PC-9 (cell line): ENCODE data around the gene SLC9A3. TPM values are rescaled to one million over a fixed set of nuclear protein-coding genes. Genes with fewer than 3 reads are reported as not detected.
A peak's percentile ranks its signal among the peaks of the same experiment; 100 is the strongest.
"Not testable (repeated sequence)": the region's sequence is repeated elsewhere in the genome, so short reads cannot be mapped to it uniquely, and the experiment has no call there.

Experiments
- BruUV-seq: library from RNA; stranded (reverse); fragments of 400-500 nt; replicated peaks from 2 replicates; lab custom pipeline; 2021; lab: Mats Ljungman, UMichigan
- CTCF ChIA-PET: fragments of 300-600 bp; sonication (Branson Sonifier 250); formaldehyde crosslinking; loops from one replicate; lab custom pipeline; 2022; ENCODE audit warnings: antibody characterized with exemption; lab: Charles Lee
- POLR2A ChIA-PET: fragments of 300-600 bp; sonication (Branson Sonifier 250); formaldehyde crosslinking; loops from one replicate; lab custom pipeline; 2022; ENCODE audit warnings: antibody characterized with exemption; ENCODE audit not compliant: unreplicated experiment; lab: Charles Lee
- DNase-seq, 2 experiments: peaks; one replicate each; pipeline versions ENCODE4 v3.0.0 to v3.0.0-alpha.2; 2015 to 2022; ENCODE audit warnings: mixed read lengths in 1 of 2
- H2AFZ ChIP-seq: fragments of 200-600 bp; sonication (generic); 2 replicates; pipeline ENCODE4 v1.8.1; 2017; ENCODE audit warnings: antibody characterized with exemption
- H3F3A ChIP-seq: fragments of 200-600 bp; sonication (generic); 2 replicates; pipeline ENCODE4 v1.8.1; 2017; ENCODE audit warnings: antibody characterized with exemption, mild to moderate bottlenecking, low read depth; ENCODE audit not compliant: insufficient read depth
- H3K27ac ChIP-seq: fragments of 200-600 bp; sonication (generic); 2 replicates; pipeline ENCODE4 v1.6.1; 2016; ENCODE audit warnings: mixed run types
- H3K27me3 ChIP-seq: fragments of 200-600 bp; sonication (generic); 2 replicates; pipeline ENCODE4 v1.6.1; 2016; ENCODE audit warnings: low read depth, mixed run types; ENCODE audit not compliant: insufficient read depth
- H3K36me3 ChIP-seq: fragments of 200-600 bp; sonication (generic); 2 replicates; pipeline ENCODE4 v1.6.1; 2016; ENCODE audit warnings: low read depth, mixed run types
- H3K4me1 ChIP-seq: fragments of 200-600 bp; sonication (generic); replicated peaks from 2 replicates; pipeline ENCODE4 v1.6.1; 2016; ENCODE audit warnings: mixed run types; ENCODE audit not compliant: insufficient read depth
- H3K4me2 ChIP-seq: fragments of 200-600 bp; sonication (generic); 2 replicates; pipeline ENCODE4 v1.6.1; 2017; ENCODE audit warnings: mixed run types
- H3K4me3 ChIP-seq: fragments of 200-600 bp; sonication (generic); 2 replicates; pipeline ENCODE4 v1.6.1; 2016; ENCODE audit warnings: mixed run types
- H3K79me2 ChIP-seq: fragments of 200-600 bp; sonication (generic); 2 replicates; pipeline ENCODE4 v1.6.1; 2017; ENCODE audit warnings: low read depth, mixed run types
- H3K9me2 ChIP-seq: fragments of 200-600 bp; sonication (generic); 2 replicates; pipeline ENCODE4 v1.8.1; 2017; ENCODE audit warnings: mild to moderate bottlenecking; ENCODE audit not compliant: insufficient read depth
- H3K9me3 ChIP-seq: fragments of 200-600 bp; sonication (generic); 2 replicates; pipeline ENCODE4 v1.8.1; 2016; ENCODE audit warnings: low read depth; ENCODE audit not compliant: insufficient read depth
- H4K20me1 ChIP-seq: fragments of 200-600 bp; sonication (generic); 2 replicates; pipeline ENCODE4 v1.8.1; 2017; ENCODE audit not compliant: insufficient read depth
- EZH2 ChIP-seq: fragments of 200-600 bp; sonication (generic); IDR thresholded peaks from 2 replicates; pipeline ENCODE4 v1.8.0; 2017; ENCODE audit warnings: antibody characterized with exemption, low read depth
- intact Hi-C: fragments of 100-400 bp; cut with micrococcal nuclease; formaldehyde crosslinking; loops from one replicate; pipeline ENCODE4 v1.10.0; 2022; ENCODE audit not compliant: unreplicated experiment
- total RNA-seq: library from RNA; stranded (reverse); gene quantifications from 2 replicates; pipeline ENCODE4 v1.2.3, GENCODE V29; 2021
- TF ChIP-seq, protein P1 (sequence below): fragments of 200-600 bp; sonication (generic); conservative IDR thresholded peaks from 2 replicates; pipeline ENCODE4 v1.6.1; 2017; ENCODE audit warnings: mixed run types, antibody characterized with exemption, mild to moderate bottlenecking, moderate library complexity

The SLC9A3 gene
- total RNA-seq, 1 experiment from 2014 or later = 5.6 TPM

DNA sequence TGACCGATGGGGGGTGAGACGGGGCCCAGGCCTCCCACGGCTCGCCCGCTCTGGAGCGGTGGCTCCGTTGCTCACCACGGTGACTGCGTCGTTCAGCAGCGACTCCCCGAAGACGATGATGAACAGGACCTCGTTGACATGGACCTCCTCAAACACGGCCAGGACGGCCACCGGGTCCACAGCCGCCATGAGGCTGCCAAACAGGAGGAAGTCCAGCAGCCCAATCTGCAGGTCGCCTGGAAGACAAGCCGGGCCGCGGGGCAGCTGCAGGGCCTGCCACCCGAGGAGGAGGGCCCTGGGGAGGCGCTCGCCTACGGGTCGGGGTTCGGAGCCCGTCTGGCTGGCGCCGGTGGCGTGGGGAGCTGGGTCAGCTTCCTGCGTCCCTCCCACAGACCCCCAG is 36.0 kb downstream of the SLC9A3 start:
- TF ChIP-seq, protein P1, sequence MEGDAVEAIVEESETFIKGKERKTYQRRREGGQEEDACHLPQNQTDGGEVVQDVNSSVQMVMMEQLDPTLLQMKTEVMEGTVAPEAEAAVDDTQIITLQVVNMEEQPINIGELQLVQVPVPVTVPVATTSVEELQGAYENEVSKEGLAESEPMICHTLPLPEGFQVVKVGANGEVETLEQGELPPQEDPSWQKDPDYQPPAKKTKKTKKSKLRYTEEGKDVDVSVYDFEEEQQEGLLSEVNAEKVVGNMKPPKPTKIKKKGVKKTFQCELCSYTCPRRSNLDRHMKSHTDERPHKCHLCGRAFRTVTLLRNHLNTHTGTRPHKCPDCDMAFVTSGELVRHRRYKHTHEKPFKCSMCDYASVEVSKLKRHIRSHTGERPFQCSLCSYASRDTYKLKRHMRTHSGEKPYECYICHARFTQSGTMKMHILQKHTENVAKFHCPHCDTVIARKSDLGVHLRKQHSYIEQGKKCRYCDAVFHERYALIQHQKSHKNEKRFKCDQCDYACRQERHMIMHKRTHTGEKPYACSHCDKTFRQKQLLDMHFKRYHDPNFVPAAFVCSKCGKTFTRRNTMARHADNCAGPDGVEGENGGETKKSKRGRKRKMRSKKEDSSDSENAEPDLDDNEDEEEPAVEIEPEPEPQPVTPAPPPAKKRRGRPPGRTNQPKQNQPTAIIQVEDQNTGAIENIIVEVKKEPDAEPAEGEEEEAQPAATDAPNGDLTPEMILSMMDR = no peak
- no peak for TF ChIP-seq EZH2
- no peak overlapping the region for H3K4me2 ChIP-seq
- no peaks in the 10 kb centered on the region for H3K36me3 ChIP-seq
- H3K9me3 ChIP-seq = no peaks in the 10 kb centered on the region
- no peaks in the 10 kb centered on the region for H3K9me2 ChIP-seq
- no peak overlapping the region for H2AFZ ChIP-seq
- no peaks in the 10 kb centered on the region for H3F3A ChIP-seq
- H3K4me3 ChIP-seq = no peak overlapping the region
- H3K4me1 ChIP-seq = 0 out of 2 replicates have a peak, but pooled peaks cover 8% of the 10 kb centered on the region
- DNase-seq = no peak
- CTCF ChIA-PET = no interaction called here
- intact Hi-C loops = no loop called here
- BruUV-seq = no TSS peak
- H3K27ac ChIP-seq = no peak overlapping the region
- no peaks in the 10 kb centered on the region for H3K79me2 ChIP-seq
- peaks cover 28% of the 10 kb centered on the region for H3K27me3 ChIP-seq
- no peaks in the 10 kb centered on the region; the same call in 1 of the 2 replicates for H4K20me1 ChIP-seq
- POLR2A ChIA-PET = no interaction called here

DNA sequence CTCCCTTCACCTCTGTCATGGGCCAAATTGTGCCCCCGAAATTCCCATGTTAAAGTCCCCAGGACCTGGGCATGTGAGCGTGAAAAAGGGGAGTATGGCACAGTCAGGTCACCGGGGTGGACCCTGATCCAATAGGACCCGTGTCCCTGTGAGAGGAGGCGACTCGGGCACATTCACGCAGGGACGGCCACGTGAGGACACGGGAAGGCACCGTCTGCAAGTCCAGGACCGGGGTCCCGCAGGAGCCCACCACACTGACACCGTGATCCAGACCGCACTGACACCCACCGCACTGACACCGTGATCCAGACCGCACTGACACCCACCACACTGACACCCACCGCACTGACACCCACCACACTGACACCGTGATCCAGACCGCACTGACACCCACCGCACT is 37.7 kb downstream of the SLC9A3 start:
- H3K9me2 ChIP-seq, H3K36me3 ChIP-seq, BruUV-seq, POLR2A ChIA-PET, H4K20me1 ChIP-seq, H3K9me3 ChIP-seq, H3K4me2 ChIP-seq, H3K79me2 ChIP-seq, H2AFZ ChIP-seq, H3K27ac ChIP-seq, H3K4me1 ChIP-seq, H3F3A ChIP-seq, intact Hi-C loops, DNase-seq, CTCF ChIA-PET, H3K4me3 ChIP-seq: not testable (repeated sequence)
- H3K27me3 ChIP-seq = peaks cover 16% of the 10 kb centered on the region

DNA sequence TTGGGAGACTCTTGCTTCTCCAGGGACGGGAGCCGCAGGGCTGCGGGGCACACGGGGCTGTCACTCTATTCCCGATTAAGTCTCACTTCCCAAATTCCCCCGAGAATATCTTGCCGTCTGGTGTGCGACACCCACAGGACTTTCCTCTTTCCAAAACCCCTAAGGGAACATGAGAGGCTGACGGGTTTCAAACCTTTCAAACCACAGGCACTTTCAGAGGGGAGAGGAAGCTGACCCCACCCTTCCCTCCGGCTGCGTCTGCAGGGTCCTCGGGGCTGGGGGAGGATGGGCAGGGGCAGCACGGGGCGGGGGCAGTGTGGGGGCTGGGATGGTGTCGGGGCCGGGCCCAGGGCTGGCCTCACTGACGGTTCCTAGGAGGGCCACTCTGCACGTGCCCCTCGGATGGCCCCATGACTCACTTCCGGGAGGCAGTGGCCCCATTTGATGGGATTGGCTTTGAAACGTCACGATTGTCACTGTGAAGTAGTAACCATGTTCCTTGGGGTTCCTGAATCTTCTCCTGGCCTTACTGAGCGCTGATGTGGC is 38.2 kb downstream of the SLC9A3 start:
- no peaks in the 10 kb centered on the region for H3K9me3 ChIP-seq
- H3K36me3 ChIP-seq = no peaks in the 10 kb centered on the region
- H3K4me2 ChIP-seq = peak overlapping the region; percentile 30
- no peak overlapping the region for H3K27ac ChIP-seq
- no peak overlapping the region for H2AFZ ChIP-seq
- peaks cover 10% of the 10 kb centered on the region for H3K27me3 ChIP-seq
- POLR2A ChIA-PET = no interaction called here
- no TSS peak for BruUV-seq
- H4K20me1 ChIP-seq = no peaks in the 10 kb centered on the region; the same call in 1 of the 2 replicates
- intact Hi-C loops = no loop called here
- H3K4me3 ChIP-seq = no peak overlapping the region
- H3K79me2 ChIP-seq = no peaks in the 10 kb centered on the region
- peaks cover 3% of the 10 kb centered on the region; the same call in 1 of the 2 replicates for H3F3A ChIP-seq
- H3K9me2 ChIP-seq = no peaks in the 10 kb centered on the region
- CTCF ChIA-PET = no interaction called here
- peak in 1 of 2 experiments; percentile 41 for DNase-seq
- H3K4me1 ChIP-seq = 0 out of 2 replicates have a peak, but pooled peaks cover 8% of the 10 kb centered on the region
- TF ChIP-seq EZH2 = no peak
- TF ChIP-seq, protein P1 = no peak
